ENCODE measurements around the gene GAL3ST3. TPM values are rescaled to one million over a fixed set of nuclear protein-coding genes. Genes with fewer than 3 reads are reported as not detected.

Gene GAL3ST3
- total and polyA plus RNA-seq, 10 of the 15 experiments (the other 5 are each of a cell fraction or from before 2014, with no cell fraction given), result 0.06 to 0.12 TPM; not detected in 8

DNA sequence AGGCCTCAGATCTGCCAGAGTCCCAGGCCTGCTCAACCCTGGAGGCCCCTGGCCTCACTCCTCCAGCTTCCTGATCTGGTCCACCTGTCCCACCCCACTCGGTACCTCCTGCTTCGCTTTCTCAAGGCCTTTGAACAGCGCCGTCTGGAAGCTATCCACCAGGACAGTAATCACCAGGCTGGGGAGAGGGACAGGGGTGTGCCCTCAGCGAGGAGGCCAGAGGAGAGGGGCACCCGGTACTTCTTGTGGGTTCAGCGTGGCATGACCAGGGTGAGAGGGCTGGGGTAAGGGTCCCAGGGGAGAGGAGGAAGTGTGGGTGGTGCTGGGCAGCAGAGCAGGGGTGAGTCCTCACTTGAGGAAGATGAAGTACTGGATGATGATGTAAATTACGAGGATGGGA is 28.7 kb downstream of the GAL3ST3 start:
- ChIA-PET SMC1A (ENCODE audit: uncharacterized antibody, unreplicated experiment) (no interaction called here), POLR2A (no interaction called here), CTCF (interaction anchor here (1.1 to 2.2 kb wide), 3 partner anchors 25 to 115 kb away, joined by 4 to 5 read pairs (median 4); no protein-coding TSS in a partner anchor), RAD21 (ENCODE audit: unreplicated experiment) (no interaction called here)
- no peak for FAIRE-seq
- no peak for ATAC-seq
- Histone ChIP-seq H3K27ac (ENCODE audit: control insufficient read depth, insufficient read depth) (no peak overlapping the region), H3K36me3 (ENCODE audit: control insufficient read depth in 2 of 2, insufficient read depth in 2 of 2, low read length in 1 of 2) (no peaks in the 10 kb centered on the region), H3K4me3 (no peak overlapping the region), H2AFZ (ENCODE audit: control insufficient read depth, low read depth, low read length) (no peak overlapping the region), H3K9me3 (replicated peaks; ENCODE audit: control insufficient read depth, insufficient read depth, low read length) (no peaks in the 10 kb centered on the region), H4K20me1 (ENCODE audit: control insufficient read depth, insufficient read depth) (no peaks in the 10 kb centered on the region), H3K4me2 (ENCODE audit: control insufficient read depth, insufficient read depth) (no peak overlapping the region), H3K79me2 (ENCODE audit: control insufficient read depth, insufficient read depth, low read length) (no peaks in the 10 kb centered on the region), H3K9ac (ENCODE audit: control insufficient read depth, insufficient read depth, low read length) (no peak overlapping the region), H3K27me3 (replicated peaks in 1 of 2; ENCODE audit: control insufficient read depth in 2 of 2, insufficient read depth in 2 of 2, low read length in 1 of 2) (0 out of 4 replicates have a peak, but pooled peaks cover 0 to 3% of the 10 kb centered on the region in 2 experiments), H3K4me1 (ENCODE audit: control insufficient read depth, insufficient read depth, low read length) (no peaks in the 10 kb centered on the region)
- DNase-seq (ENCODE audit: low read depth, low spot score), result no peak
- 43% methylated on average over 8 of the region's 8 CpGs for WGBS (ENCODE audit: insufficient coverage, insufficient replicate concordance, low lambda C conversion rate, missing lambda C conversion rate)
- no peak for TF ChIP-seq ZZZ3 (IDR thresholded peaks at IDR 0.05; ENCODE audit: control insufficient read depth, insufficient read length, low read depth)
- in situ Hi-C loops (cut with MboI), result no loop called here
- no TSS peak for BruUV-seq (replicated peaks)
- intact Hi-C loops (cut with micrococcal nuclease; ENCODE audit: unreplicated experiment), result no loop called here

- ChIA-PET RAD21 (ENCODE audit: unreplicated experiment) (no interaction called here), CTCF (interaction anchor here (0.9 to 1.0 kb wide), 2 partner anchors 10 to 28 kb away, joined by 3 read pairs; no protein-coding TSS in a partner anchor), POLR2A (no interaction called here), SMC1A (ENCODE audit: uncharacterized antibody, unreplicated experiment) (no interaction called here)
- intact Hi-C loops (cut with micrococcal nuclease; ENCODE audit: unreplicated experiment) (no loop called here), in situ Hi-C loops (cut with MboI) (no loop called here)
- Histone ChIP-seq H3K27ac (ENCODE audit: control insufficient read depth, insufficient read depth) (no peak overlapping the region), H4K20me1 (ENCODE audit: control insufficient read depth, insufficient read depth) (no peaks in the 10 kb centered on the region), H2AFZ (ENCODE audit: control insufficient read depth, low read depth, low read length) (no peak overlapping the region), H3K9ac (ENCODE audit: control insufficient read depth, insufficient read depth, low read length) (no peak overlapping the region), H3K79me2 (ENCODE audit: control insufficient read depth, insufficient read depth, low read length) (no peaks in the 10 kb centered on the region), H3K27me3 (replicated peaks in 1 of 2; ENCODE audit: control insufficient read depth in 2 of 2, insufficient read depth in 2 of 2, low read length in 1 of 2) (peaks cover 0 to 1% of the 10 kb centered on the region in 2 experiments; a peak in 2 of 4 replicates), H3K4me2 (ENCODE audit: control insufficient read depth, insufficient read depth) (no peak overlapping the region), H3K4me1 (ENCODE audit: control insufficient read depth, insufficient read depth, low read length) (no peaks in the 10 kb centered on the region), H3K9me3 (replicated peaks; ENCODE audit: control insufficient read depth, insufficient read depth, low read length) (no peaks in the 10 kb centered on the region), H3K36me3 (ENCODE audit: control insufficient read depth in 2 of 2, insufficient read depth in 2 of 2, low read length in 1 of 2) (no peaks in the 10 kb centered on the region), H3K4me3 (no peak overlapping the region)
- DNase-seq (ENCODE audit: low read depth, low spot score) (no peak), FAIRE-seq (no peak), ATAC-seq (no peak)
- WGBS (ENCODE audit: insufficient coverage, insufficient replicate concordance, low lambda C conversion rate, missing lambda C conversion rate), result 35% methylated on average over 4 of the region's 4 CpGs
- BruUV-seq (replicated peaks), result no TSS peak
- TF ChIP-seq SMAD5 (IDR thresholded peaks at IDR 0.05; ENCODE audit: low read depth) (no peak), TCF3 (IDR thresholded peaks at IDR 0.05; ENCODE audit: borderline replicate concordance, insufficient read depth, low read depth, low read length) (no peak), HDAC6 (IDR thresholded peaks at IDR 0.05; ENCODE audit: unreplicated experiment) (no peak)
Observed at GRCh38 chr11:66017321-66017720, 31.6 kb downstream of the GAL3ST3 start.
